Stimulated activated memory B cell treated with anti-CD40 and anti-IgM and Interleukin-4, amounts not matched to agents 10 μg/mL and 1 μg/mL and 100 μg/mL, for 72 hours (primary cell): ENCODE results near the gene ZNF30.
"Not testable (repeated sequence)": the region's sequence is repeated elsewhere in the genome, so short reads cannot be mapped to it uniquely, and the experiment has no call there.

ENCODE experiments used
- ATAC-seq: fragments of 150-1000 bp; cut with Tn5 transposase; 2 replicates; pipeline ENCODE4 v1.10.0; 2021
- H3K27ac Mint-ChIP-seq: one replicate; pipeline ENCODE4 v1.8.0; 2022; ENCODE audit warnings: mild to moderate bottlenecking, mixed read lengths
- H3K27me3 Mint-ChIP-seq: one replicate; pipeline ENCODE4 v1.8.0; 2022; ENCODE audit warnings: mixed read lengths
- H3K36me3 Mint-ChIP-seq: one replicate; pipeline ENCODE4 v1.8.0; 2022; ENCODE audit warnings: mixed read lengths
- H3K4me1 Mint-ChIP-seq: one replicate; pipeline ENCODE4 v1.8.0; 2022; ENCODE audit warnings: mixed read lengths
- H3K4me3 Mint-ChIP-seq: one replicate; pipeline ENCODE4 v1.8.0; 2022; ENCODE audit warnings: mild to moderate bottlenecking, moderate library complexity, mixed read lengths
- H3K9me3 Mint-ChIP-seq: one replicate; pipeline ENCODE4 v1.8.0; 2022; ENCODE audit warnings: mixed read lengths

ZNF30 gene

DNA sequence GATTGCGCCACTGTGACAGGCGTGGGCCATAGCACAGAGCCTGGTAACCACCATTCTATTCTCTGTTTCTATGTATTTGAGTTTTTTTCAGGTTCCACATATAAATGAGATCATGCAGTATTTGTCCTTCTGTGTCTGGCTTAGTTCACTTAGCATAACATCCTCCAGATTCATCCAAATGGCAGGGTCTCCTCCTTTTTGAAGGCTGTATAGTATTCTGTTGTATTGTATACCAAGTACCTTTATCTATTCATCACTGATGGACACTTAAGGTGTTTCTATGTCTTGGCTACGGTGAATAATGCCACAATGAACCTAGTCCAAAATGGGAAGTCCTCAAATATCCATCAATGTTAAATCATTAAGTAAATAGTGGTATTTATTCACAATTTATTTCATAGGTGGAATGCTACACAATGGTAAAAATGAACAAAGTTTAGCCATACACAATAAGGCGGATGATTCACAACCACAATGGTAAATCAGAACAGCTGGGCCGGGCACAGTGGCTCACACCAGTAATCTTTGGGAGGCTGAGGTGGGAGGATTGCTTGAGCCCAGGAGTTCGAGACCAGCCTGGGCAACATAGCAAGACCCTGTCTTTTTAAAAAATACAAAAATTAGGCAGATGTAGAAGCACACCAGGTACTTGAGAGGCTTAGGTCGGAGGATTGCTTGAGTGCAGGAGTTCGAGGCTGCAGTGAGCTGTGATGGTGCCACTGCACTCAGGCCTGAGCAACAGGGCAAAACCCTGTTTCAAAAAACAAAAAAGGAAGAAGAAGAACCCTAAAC, 65.0 kb downstream of the ZNF30 start:
- H3K4me1 Mint-ChIP-seq, result peaks cover 47% of the 10 kb centered on the region
- peak overlapping the region; percentile 93 for H3K27ac Mint-ChIP-seq
- H3K4me3 Mint-ChIP-seq, result no peak overlapping the region
- H3K36me3 Mint-ChIP-seq, result no peaks in the 10 kb centered on the region
- peaks cover 19% of the 10 kb centered on the region for H3K27me3 Mint-ChIP-seq
- H3K9me3 Mint-ChIP-seq, result no peaks in the 10 kb centered on the region
- ATAC-seq, result no peak

DNA sequence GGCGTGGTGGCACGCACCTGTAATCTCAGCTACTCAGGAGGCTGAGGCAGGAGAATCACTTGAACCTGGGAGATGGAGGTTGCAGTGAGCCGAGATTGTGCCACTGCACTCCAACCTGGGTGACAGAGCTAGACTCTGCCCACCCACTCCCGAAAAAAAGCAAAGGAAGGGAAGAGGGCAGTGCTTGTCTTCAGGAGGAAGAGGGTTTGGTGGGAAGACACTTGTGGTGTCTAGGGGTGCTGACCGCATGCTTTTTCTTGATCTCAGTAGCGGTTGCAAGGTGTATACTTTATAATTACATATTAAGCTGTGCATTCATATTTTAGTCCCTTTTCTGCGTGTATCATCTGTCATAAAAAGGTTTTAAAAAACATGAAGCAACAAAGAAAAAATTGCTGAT, 65.9 kb downstream of the ZNF30 start:
- Mint-ChIP-seq H3K27me3 (peaks cover 19% of the 10 kb centered on the region), H3K27ac (peak overlapping the region; percentile 93), H3K4me1 (peaks cover 52% of the 10 kb centered on the region)
- H3K36me3 Mint-ChIP-seq, H3K4me3 Mint-ChIP-seq, ATAC-seq, H3K9me3 Mint-ChIP-seq: not testable (repeated sequence)

DNA sequence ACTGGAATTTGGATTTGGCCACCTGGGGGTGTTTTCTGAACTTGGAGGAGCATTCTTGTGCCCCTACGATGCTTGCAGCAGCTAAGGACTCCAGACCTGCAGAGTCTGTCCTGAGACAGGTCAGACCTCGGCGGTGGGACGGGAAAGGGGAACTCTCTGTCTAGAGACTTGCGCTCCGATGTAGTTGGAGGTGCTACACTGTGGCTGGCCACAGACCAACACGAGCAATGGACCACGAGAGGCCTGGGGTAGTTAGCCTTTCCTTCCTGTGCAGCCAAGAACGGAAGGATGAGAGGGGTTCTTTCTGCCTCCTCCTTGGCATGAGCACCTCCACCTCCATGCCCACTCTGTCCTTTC, 67.6 kb downstream of the ZNF30 start:
- H3K4me3 Mint-ChIP-seq, result no peak overlapping the region

More for the DNA sequence above, 67.6 kb downstream of the ZNF30 start:
- no peaks in the 10 kb centered on the region for H3K36me3 Mint-ChIP-seq
- H3K27ac Mint-ChIP-seq, result peak overlapping the region; percentile 31
- peaks cover 51% of the 10 kb centered on the region for H3K4me1 Mint-ChIP-seq
- no peaks in the 10 kb centered on the region for H3K9me3 Mint-ChIP-seq
- H3K27me3 Mint-ChIP-seq, result peaks cover 19% of the 10 kb centered on the region
- ATAC-seq, result no peak
